A172 (cell line): ENCODE results near the gene CENPP. TPM values are rescaled to one million over a fixed set of nuclear protein-coding genes. Genes with fewer than 3 reads are reported as not detected.
"Not testable (repeated sequence)": the region's sequence is repeated elsewhere in the genome, so short reads cannot be mapped to it uniquely, and the experiment has no call there.

Source experiments
- DNase-seq: peaks from one replicate; pipeline ENCODE4 v3.0.0-alpha.2; 2015; ENCODE audit warnings: low spot score
- total RNA-seq: library from RNA; depleted of rRNA; stranded (reverse); fragments of >200 nt; shearing (Covaris generic); gene quantifications from 2 replicates; pipeline ENCODE4 v1.2.3, GENCODE V29; 2014

The CENPP gene
- total RNA-seq, 1 experiment from 2014 or later: 11.6 TPM

GRCh38 chr9:92595075-92595474, 269.3 kb downstream of the CENPP start:
- DNase-seq: not testable (repeated sequence)

- no peak for DNase-seq
Measured at GRCh38 chr9:92595930-92596329, 270.2 kb downstream of the CENPP start.

GRCh38 chr9:92598382-92598781, 272.6 kb downstream of the CENPP start:
- DNase-seq: no peak

GRCh38 chr9:92599938-92600461, 274.2 kb downstream of the CENPP start:
- no peak for DNase-seq

GRCh38 chr9:92600462-92601261, 274.9 kb downstream of the CENPP start:
- peak; percentile 6 for DNase-seq

GRCh38 chr9:92601451-92601850, 275.7 kb downstream of the CENPP start:
- no peak for DNase-seq

GRCh38 chr9:92602413-92602812, 276.7 kb downstream of the CENPP start:
- DNase-seq: no peak

GRCh38 chr9:92603100-92603499, 277.3 kb downstream of the CENPP start:
- no peak for DNase-seq

GRCh38 chr9:92603990-92604389, 278.2 kb downstream of the CENPP start:
- no peak for DNase-seq

- DNase-seq: no peak
Measured at GRCh38 chr9:92605224-92605623, 279.5 kb downstream of the CENPP start.

GRCh38 chr9:92607088-92607487, 281.3 kb downstream of the CENPP start:
- DNase-seq: no peak

GRCh38 chr9:92607773-92608172, 282.0 kb downstream of the CENPP start:
- peak; percentile 21 for DNase-seq

- DNase-seq: no peak
Measured at GRCh38 chr9:92608241-92608908, 282.6 kb downstream of the CENPP start.

- DNase-seq: no peak
Measured at GRCh38 chr9:92608909-92609445, 283.2 kb downstream of the CENPP start.

GRCh38 chr9:92610470-92611420, 285.0 kb downstream of the CENPP start:
- DNase-seq: no peak

GRCh38 chr9:92611621-92612285, 286.0 kb downstream of the CENPP start:
- no peak for DNase-seq

GRCh38 chr9:92612292-92612691, 286.5 kb downstream of the CENPP start:
- no peak for DNase-seq

- DNase-seq: no peak
Measured at GRCh38 chr9:92612816-92613215, 287.1 kb downstream of the CENPP start.

GRCh38 chr9:92613268-92614122, 287.7 kb downstream of the CENPP start:
- DNase-seq: no peak

- no peak for DNase-seq
Measured at GRCh38 chr9:92614123-92614510, 288.4 kb downstream of the CENPP start.
